Activated T-cell treated with anti-CD3 and anti-CD28 coated beads for 48 hours (primary cell): ENCODE measurements around the gene WNT11.

Source experiments
- DNase-seq: peaks from one replicate; pipeline ENCODE4 v3.0.0-alpha.2; 2020; ENCODE audit warnings: low read depth

Gene WNT11

GRCh38 chr11:76206327-76207081 is at the start of gene WNT11:
Gene WNT11, minus strand, starts transcription at chr11:76206502. Its CDS starts 95 bp downstream, at chr11:76206407.
- DNase-seq: no peak

GRCh38 chr11:76253416-76253815 is 47.1 kb upstream of the WNT11 start:
- DNase-seq: no peak

- no peak for DNase-seq
These were observed 46.3 kb upstream of the WNT11 start for GRCh38 chr11:76252631-76253070.

GRCh38 chr11:76251576-76251975 is 45.3 kb upstream of the WNT11 start:
- DNase-seq: no peak

GRCh38 chr11:76251226-76251575 is 44.9 kb upstream of the WNT11 start:
- no peak for DNase-seq

GRCh38 chr11:76250520-76251225 is 44.4 kb upstream of the WNT11 start:
- DNase-seq: no peak

- DNase-seq: no peak
These were observed 43.0 kb upstream of the WNT11 start for GRCh38 chr11:76249195-76249741.

- DNase-seq: no peak
These were observed 41.9 kb upstream of the WNT11 start for GRCh38 chr11:76248210-76248609.

GRCh38 chr11:76247091-76247490 is 40.8 kb upstream of the WNT11 start:
- no peak for DNase-seq

- DNase-seq: no peak
These were observed 40.1 kb upstream of the WNT11 start for GRCh38 chr11:76246271-76246933.

GRCh38 chr11:76245720-76246119 is 39.4 kb upstream of the WNT11 start:
- DNase-seq: no peak

- DNase-seq: no peak
These were observed 38.1 kb upstream of the WNT11 start for GRCh38 chr11:76244316-76244851.

- no peak for DNase-seq
These were observed 37.6 kb upstream of the WNT11 start for GRCh38 chr11:76243957-76244285.

- no peak for DNase-seq
These were observed 37.1 kb upstream of the WNT11 start for GRCh38 chr11:76243193-76243956.

- no peak for DNase-seq
These were observed 35.9 kb upstream of the WNT11 start for GRCh38 chr11:76242004-76242779.

GRCh38 chr11:76241243-76242000 is 35.1 kb upstream of the WNT11 start:
- no peak for DNase-seq

- DNase-seq: no peak
These were observed 34.4 kb upstream of the WNT11 start for GRCh38 chr11:76240666-76241065.

GRCh38 chr11:76240161-76240540 is 33.8 kb upstream of the WNT11 start:
- no peak for DNase-seq

- DNase-seq: no peak
These were observed 33.3 kb upstream of the WNT11 start for GRCh38 chr11:76239483-76240160.

- no peak for DNase-seq
These were observed 32.2 kb upstream of the WNT11 start for GRCh38 chr11:76238551-76238950.
